ENCODE results near the gene TNXB.
A peak's percentile ranks its signal among the peaks of the same experiment; 100 is the strongest.

The TNXB gene

GRCh38 chr6:32137454-32137853 lies 28.3 kb upstream of the TNXB start:
- TF ChIP-seq CTCF (conservative IDR thresholded peaks at IDR 0.05) (no peak), ZFX (IDR thresholded peaks at IDR 0.05) (no peak)
- no peak overlapping the region for H3K27ac ChIP-seq

GRCh38 chr6:32133786-32134185 lies 24.6 kb upstream of the TNXB start:
- no peak overlapping the region for H3K27ac ChIP-seq
- no peak for TF ChIP-seq CTCF (conservative IDR thresholded peaks at IDR 0.05)
- TF ChIP-seq ZFX (IDR thresholded peaks at IDR 0.05): no peak

- TF ChIP-seq CTCF (conservative IDR thresholded peaks at IDR 0.05) (no peak), ZFX (IDR thresholded peaks at IDR 0.05) (no peak)
- H3K27ac ChIP-seq: no peak overlapping the region
Measured at GRCh38 chr6:32132110-32132509, 23.0 kb upstream of the TNXB start.

- TF ChIP-seq CTCF (conservative IDR thresholded peaks at IDR 0.05): no peak
- TF ChIP-seq ZFX (IDR thresholded peaks at IDR 0.05): no peak
Measured at GRCh38 chr6:32131439-32131948, 22.4 kb upstream of the TNXB start.

GRCh38 chr6:32129297-32130088 lies 20.4 kb upstream of the TNXB start:
- TF ChIP-seq CTCF (conservative IDR thresholded peaks at IDR 0.05): no peak
- TF ChIP-seq ZFX (IDR thresholded peaks at IDR 0.05): no peak
- H3K27ac ChIP-seq: peak overlapping the region; percentile 93

More at GRCh38 chr6:32131439-32131948, 22.4 kb upstream of the TNXB start:
- no peak overlapping the region for H3K27ac ChIP-seq

- TF ChIP-seq ZFX (IDR thresholded peaks at IDR 0.05): no peak
- no peak for TF ChIP-seq CTCF (conservative IDR thresholded peaks at IDR 0.05)
- peak overlapping the region; percentile 93 for H3K27ac ChIP-seq
Measured at GRCh38 chr6:32128751-32129296, 19.7 kb upstream of the TNXB start.

Measured in C4-2B (cell line).